Activated CD8-positive, alpha-beta memory T cell treated with anti-CD3 and anti-CD28 coated beads, Interleukin-2, amount 50 U/mL, for 1 hour (primary cell): ENCODE data around the gene HIBADH.
"Not testable (repeated sequence)": the region's sequence is repeated elsewhere in the genome, so short reads cannot be mapped to it uniquely, and the experiment has no call there.

Experiments
- DNase-seq: peaks from one replicate; pipeline ENCODE4 v3.0.0-alpha.2; 2020; ENCODE audit errors: extremely low read depth

The HIBADH gene

DNA sequence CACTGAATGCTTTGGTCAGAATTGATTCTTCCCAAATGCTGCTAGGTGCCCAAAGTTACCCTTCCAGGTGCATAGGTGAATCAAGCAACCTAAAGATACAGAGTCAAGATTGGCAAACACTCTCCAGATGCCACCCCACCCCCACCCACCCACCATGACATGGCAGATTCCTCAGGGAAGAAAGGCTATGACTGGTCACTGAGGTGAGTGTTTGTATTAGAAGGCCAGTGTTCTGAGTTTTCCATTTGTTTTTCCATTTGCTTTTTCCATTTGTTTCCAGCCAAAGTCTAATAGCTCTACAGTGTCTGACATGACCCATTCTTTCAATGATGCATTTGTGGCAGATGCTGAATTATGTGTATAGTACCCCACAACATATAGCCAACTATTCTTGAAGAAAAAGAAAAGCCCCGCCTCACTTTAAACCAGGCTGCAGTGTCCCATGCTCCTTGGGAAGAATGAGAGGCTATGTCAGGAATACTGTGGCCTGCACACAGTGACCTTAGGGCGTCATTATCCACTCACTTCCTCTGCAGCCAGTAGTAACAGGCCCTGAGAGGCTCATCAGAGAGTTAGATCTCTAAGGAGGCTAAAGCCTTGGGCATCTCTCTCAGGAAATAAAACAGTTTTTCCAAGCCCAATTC, 16.1 kb upstream of the HIBADH start:
- no peak for DNase-seq

DNA sequence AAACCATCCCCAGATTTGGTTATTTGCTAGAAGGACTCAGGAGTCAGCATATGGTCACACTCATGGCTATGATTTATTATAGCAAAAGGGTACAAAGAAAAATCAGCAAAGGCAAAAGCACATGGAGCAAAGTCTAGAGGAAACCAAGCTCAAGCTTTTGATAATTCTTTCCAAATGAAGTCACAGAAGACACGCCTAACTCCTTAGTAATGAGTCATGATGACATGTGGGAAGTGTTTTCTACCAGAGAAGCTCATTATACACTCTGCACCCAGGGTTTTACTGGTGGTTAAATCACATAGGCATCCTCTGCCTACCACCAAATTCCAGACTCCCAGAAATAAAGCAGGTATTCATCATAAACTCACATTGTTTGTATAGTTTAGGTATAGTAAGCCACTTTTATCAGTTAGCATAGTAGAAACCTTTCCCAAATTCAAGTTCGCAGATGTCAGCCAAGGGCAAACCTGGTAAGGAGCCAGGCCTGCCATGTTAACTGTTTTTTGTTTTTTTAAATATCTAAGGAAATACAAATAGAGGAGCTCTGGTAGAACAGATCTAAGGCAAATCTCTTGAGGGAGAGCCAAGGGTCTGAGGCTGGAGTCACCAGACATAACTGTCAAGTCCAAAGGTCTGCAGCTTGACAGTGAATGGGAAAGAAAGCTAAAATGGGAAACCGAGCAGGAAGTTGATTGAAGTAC, 15.4 kb upstream of the HIBADH start:
- no peak for DNase-seq

DNA sequence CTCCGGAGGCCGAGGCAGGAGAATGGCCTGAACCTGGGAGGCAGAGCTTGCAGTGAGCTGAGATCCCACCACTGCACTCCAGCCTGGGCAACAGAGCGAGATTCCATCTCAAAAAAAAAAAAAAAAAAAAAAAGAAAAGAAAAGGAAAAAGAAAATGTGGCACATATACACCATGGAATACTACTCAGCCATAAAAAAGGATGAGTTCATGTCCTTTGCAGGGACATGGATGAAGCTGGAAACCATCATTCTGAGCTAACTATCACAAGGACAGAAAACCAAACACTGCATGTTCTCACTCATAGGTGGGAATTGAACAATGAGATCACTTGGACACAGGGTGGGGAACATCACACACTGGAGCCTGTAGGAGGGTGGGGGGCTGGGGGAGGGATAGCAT, 11.4 kb upstream of the HIBADH start:
- not testable (repeated sequence) for DNase-seq

DNA sequence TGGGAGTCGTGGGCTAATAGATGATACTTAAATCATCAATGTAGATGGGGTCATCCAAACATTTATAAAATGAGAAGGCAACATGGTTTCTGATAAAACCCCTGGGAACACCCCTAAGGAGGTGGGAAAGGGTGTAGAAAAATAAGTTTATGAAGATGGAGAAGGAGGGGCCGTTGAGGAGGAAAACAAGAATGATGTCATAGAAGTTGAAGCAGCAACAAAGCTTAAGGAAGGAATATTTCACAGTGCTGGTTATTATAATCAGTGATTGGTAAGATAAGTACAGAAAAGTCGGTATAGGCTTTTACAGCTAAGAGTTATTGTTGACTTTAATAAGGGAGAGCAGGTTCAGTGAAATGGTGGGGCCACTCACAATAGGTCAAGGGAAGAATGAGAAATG, 9.0 kb upstream of the HIBADH start:
- no peak for DNase-seq

GRCh38 chr7:27670676-27671075, 8.0 kb upstream of the HIBADH start:
- no peak for DNase-seq

DNA sequence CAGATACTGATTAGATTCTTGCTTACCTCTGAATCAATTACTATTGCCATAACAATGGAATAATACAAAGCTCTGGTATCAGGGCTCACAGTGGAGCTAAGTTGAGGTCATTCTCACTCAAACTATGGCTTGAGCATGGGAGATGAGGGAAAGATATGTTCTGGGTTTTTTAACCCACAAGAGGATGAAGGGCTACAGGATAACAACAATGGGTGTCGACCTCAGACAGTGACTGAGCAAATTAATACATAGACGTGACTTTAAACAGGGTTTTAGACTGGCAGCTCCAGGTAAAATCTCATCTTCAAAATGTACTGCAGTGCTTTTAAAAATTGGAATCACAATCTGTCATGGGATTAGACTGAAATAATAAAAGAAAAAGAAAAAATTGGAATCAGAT, 7.5 kb upstream of the HIBADH start:
- no peak for DNase-seq

GRCh38 chr7:27665531-27665930, 2.8 kb upstream of the HIBADH start:
- DNase-seq: no peak

- DNase-seq: no peak
Observed at GRCh38 chr7:27663989-27664331, 1.3 kb upstream of the HIBADH start.

DNA sequence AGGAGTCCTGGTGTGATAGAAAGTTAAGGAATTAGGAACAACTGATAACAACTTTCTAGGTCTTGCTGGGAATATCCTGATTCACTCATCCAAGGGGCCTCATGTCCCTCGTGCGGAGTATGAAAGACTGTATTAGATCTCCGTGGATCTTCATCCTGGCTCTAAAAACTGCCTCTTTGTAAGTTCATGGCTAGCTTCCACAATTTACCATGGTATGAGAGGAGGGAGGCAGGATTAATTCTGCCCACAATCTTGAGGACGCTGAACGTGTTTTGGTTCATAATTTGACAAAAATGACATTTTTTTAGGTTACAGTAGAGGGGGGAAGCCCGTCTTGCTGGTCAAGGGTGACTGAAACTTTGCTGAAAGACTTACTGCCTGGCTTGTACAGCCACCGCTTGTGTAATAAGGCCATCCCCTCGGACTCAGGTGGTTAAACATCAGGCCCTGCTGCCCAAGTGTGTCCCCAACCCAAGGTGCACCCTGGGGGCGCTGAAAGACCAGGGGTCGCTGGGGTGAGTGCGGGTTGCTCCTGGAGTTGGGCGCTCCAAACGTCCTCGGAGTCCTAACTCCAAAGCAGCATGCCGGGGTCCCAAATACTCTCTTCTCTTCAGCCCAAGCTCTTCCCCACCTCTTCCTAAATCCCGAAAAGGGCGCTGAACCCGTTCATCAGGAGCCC, 733 bp downstream of the HIBADH start:
- no peak for DNase-seq

DNA sequence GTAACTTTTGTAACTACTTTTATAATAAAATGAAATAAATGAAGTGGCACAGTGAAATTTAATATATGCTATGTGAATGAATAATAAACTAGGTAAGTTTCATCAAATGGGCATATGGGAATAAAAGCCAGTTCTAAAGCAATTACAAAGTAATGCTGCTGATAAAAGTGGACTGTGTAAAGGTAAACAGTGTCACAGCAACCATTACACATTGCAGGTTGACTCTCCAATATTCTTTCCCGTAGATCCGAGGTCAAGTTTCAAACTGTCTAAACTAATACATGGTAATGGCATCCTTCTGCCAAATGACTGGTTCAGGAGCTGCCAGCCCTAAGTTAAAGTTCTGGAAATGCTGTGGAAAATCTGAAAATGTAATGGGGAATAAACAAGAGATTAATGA, 6.0 kb downstream of the HIBADH start:
- DNase-seq: no peak

DNA sequence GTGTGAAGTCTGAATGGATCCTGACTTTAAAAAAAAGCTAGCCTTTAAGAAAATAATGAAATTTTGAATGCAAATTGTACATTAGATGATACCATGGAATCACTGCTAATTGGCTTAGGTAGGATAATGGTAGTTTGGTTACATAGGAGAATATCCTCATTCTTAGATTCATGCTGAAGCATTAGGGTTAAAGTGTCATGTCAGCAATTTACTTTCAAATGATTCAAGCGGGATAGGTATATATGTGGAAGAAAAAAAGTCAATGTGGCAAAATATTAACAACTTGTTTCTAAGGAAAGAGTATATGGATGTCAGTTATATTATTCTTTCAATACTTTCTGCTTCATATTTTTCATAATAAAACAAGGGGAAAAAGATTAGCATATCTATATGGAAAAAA, 7.5 kb downstream of the HIBADH start:
- no peak for DNase-seq

DNA sequence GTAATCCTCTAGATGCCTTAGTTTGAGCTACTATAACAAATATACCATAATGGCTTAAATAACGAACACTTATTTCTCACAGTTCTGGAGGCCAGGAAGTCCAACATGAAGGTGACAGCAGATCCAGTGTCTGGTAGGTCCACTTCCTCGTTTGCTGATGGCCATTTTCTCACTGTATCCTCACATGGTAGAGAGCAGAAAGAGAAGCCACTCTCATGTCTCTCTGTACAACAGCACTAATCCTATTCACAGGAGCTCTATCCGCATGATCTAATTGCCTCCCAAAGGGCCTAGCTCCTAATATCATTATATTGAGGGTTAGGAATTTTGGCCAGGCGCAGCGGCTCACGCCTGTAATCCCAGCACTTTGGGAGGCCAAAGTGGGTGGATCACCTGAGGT, 10.2 kb downstream of the HIBADH start:
- no peak for DNase-seq

GRCh38 chr7:27651702-27652101, 11.0 kb downstream of the HIBADH start:
- no peak for DNase-seq

- no peak for DNase-seq
Observed at GRCh38 chr7:27650283-27650682, 12.4 kb downstream of the HIBADH start.

DNA sequence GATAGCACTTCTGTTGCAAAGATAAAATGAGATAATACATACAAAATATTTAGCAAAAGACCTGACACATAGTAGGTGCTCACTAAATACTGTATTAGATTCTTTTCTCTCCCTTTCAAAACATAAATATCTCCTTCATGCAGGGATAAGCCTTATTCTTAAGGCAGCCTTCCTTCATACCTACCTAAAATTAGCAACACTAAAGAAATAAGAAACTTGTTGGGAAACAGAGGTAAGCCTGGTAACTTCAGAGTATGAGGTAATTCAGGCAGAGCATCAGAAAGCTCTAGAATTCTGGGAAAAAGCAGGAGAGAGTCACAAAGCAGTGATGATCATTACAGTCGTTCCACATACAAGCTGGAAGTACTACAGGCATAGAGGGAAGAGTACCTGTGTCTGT, 15.2 kb downstream of the HIBADH start:
- DNase-seq: no peak

DNA sequence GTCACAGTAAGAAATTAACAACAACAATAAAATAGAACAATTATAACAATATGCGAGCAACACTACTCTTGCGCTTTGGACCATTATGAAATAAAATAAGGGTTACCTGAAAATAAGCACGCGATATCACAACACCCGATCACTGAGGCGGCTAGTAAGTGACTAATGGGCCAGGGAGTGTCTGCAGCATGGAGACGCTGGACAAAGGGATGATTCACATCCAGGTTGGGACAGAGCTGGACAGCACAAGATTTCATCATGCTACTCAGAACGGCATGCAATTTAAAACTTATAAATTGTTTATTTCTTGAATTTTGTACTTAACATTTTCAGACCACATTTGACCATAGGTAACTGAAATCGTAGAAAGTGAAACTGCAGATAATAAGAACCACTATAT, 15.6 kb downstream of the HIBADH start:
- DNase-seq: no peak

GRCh38 chr7:27642271-27642670, 20.4 kb downstream of the HIBADH start:
- no peak for DNase-seq

- no peak for DNase-seq
Observed at GRCh38 chr7:27641581-27642230, 21.0 kb downstream of the HIBADH start.

GRCh38 chr7:27640884-27641574, 21.7 kb downstream of the HIBADH start:
- DNase-seq: no peak

DNA sequence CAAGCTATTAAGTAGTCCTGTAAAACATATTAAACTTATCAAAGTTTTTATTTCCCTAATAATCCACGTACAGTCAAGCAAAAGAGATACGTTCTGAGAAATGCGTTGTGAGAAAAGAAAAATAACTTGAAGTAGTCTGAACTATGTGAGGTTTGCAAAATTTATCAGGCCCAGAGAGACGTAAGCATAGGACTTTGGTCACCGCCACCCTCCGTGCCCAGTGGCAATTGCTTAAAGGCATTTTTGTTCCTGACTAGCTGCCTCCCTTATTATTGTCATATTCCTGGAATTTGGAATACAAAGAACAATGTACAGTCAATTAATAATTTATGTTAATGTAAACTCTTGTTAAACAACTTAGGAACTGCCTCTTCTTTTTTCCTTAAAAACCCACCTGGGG, 22.8 kb downstream of the HIBADH start:
- no peak for DNase-seq

- not testable (repeated sequence) for DNase-seq
Observed at GRCh38 chr7:27639048-27639447, 23.6 kb downstream of the HIBADH start.

- DNase-seq: no peak
Observed at GRCh38 chr7:27636326-27637006, 26.2 kb downstream of the HIBADH start.
